Activated CD8-positive, alpha-beta memory T cell treated with anti-CD3 and anti-CD28 coated beads, Interleukin-2, amount 50 U/mL, for 1 hour (primary cell): Measurements from ENCODE around the gene RBM28.
A peak's percentile ranks its signal among the peaks of the same experiment; 100 is the strongest.

Experiments used
- DNase-seq: peaks from one replicate; pipeline ENCODE4 v3.0.0-alpha.2; 2020; ENCODE audit errors: extremely low read depth

The RBM28 gene, protein sequence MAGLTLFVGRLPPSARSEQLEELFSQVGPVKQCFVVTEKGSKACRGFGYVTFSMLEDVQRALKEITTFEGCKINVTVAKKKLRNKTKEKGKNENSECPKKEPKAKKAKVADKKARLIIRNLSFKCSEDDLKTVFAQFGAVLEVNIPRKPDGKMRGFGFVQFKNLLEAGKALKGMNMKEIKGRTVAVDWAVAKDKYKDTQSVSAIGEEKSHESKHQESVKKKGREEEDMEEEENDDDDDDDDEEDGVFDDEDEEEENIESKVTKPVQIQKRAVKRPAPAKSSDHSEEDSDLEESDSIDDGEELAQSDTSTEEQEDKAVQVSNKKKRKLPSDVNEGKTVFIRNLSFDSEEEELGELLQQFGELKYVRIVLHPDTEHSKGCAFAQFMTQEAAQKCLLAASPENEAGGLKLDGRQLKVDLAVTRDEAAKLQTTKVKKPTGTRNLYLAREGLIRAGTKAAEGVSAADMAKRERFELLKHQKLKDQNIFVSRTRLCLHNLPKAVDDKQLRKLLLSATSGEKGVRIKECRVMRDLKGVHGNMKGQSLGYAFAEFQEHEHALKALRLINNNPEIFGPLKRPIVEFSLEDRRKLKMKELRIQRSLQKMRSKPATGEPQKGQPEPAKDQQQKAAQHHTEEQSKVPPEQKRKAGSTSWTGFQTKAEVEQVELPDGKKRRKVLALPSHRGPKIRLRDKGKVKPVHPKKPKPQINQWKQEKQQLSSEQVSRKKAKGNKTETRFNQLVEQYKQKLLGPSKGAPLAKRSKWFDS

DNA sequence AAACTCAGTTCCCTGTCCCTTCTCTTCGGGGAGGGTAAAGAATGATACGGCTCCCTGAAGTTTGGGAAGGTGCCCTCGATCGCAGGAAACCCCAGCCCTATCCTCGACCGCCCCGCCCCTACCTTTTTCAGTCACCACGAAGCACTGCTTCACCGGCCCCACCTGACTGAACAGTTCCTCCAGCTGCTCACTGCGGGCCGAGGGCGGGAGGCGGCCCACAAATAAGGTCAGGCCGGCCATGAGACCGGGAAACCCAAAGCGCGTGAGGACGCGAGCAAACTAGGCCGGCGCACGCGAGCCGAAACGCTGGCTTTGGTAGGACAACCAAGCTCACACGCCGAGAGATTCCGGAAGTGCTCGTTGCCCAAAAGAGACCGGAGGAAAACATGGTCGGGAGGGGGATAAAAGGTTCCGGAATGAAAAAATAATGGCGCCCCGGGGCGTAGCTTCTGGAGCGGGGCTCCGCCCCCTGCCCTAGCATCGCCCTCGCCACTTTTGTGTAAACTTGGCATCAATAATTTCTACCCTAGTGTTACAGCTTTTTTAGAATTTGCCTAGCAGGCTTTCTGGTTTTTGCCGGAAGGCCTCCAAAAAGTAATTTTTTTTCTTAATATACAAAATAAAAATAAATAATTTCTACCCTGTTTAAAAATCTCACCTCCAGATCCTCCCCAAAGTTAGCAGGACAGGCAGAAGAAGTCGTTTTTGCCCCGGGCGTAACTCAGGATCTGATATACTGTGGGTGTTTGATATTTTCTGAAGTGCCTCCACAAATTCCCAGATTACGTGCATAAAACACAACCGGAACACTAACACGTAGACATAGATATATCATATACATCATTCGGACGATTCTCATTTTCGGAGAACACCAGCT is at the start of gene RBM28:
RBM28 (minus strand) TSS at position 355 of the 877 bp plus-strand sequence; CDS start at position 240, 115 bp downstream.
- DNase-seq: peak; percentile 63

DNA sequence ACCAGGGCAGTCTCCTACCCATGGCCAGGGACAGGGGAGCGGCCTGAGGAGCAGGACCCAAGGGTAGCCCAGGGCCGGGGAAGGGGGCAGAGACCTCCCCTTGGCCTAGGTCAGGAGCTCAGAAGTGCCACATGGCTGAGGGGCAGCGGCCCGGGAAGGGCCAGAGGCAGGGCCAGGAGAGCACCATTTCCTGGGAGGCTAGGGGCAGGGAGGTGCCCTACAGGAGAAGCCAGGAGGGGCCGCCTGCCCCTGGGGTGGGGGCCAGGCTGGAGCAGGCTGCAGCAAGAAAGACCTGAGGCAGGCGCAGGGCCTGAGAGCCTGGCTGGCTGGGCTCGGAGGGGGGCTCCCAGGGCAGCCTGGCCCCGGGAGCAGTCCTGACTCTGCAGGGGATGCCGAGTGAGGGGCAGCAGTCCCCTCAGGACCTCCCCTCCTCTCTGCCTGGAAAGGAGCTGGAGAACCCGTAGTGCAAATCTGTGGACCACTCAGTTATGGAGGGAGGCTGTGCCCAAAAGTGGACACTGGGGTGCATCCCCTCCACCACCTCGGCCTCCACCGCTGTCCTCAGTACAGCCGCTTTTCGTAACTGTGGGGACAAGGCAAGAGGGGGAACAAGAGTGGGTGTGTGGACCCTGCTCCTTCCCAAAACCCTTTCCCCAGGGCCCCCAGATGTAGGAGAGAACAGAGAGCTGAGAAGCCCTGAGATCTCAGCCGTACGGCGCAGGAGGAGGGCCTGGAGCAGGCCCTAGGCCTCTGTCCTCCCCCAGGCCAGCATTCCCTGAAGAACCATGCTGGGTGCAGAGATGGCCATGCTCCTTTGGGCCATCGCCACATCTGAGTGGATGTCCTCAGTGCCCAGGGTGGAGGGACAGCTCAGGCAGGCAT is 49.0 kb upstream of the RBM28 start:
- no peak for DNase-seq

DNA sequence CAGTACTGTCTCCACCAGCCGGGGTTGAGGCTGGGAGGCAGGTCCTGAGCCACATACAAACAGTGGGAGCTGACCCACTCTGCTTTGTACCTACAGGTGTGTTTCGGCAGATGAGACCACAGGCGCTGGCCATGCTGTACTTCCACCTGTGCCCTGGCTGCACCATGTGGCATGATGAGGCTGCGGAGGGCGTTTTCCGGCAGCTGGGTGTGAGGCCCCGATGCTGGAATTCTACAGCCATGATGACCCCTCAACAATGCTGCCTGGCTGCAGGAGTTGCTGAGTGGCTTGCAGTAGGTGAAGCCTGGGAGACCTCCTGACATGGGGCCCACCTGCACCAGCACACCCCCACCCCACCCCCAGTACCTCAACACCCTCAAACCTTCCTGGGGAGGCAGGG is 48.1 kb upstream of the RBM28 start:
- no peak for DNase-seq

DNA sequence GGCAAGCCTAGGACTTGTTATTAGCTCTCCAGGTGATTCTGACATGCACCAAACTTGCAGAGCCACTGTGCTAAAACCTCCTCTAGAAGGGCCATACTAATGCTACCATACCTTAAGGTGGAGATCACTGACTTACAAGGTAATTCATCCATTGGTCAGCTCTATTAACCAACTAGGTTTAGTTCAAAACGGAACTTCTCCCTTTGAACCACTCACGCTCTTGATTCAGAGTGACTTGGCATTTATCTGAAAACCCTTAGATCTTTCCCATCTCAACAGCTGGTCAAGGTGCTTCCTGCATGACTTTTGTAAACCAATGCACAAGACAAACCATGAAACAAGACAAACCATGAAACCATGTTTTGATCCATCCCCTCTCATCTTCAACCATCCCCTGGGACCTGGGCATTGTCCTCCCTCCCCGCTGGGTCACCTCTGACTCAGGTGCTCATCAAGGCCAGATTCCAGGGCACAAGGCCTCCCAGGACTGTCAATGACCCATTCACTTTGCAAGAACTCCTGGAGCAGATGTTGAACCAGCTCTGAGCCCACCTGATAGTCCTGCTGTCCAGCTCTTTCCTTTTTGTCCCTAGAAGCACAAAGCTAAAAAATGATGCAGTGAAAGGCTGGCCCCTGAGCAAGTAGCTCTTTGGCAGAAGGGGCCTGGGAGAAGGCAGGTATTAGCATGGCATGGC is 47.3 kb upstream of the RBM28 start:
- no peak for DNase-seq

DNA sequence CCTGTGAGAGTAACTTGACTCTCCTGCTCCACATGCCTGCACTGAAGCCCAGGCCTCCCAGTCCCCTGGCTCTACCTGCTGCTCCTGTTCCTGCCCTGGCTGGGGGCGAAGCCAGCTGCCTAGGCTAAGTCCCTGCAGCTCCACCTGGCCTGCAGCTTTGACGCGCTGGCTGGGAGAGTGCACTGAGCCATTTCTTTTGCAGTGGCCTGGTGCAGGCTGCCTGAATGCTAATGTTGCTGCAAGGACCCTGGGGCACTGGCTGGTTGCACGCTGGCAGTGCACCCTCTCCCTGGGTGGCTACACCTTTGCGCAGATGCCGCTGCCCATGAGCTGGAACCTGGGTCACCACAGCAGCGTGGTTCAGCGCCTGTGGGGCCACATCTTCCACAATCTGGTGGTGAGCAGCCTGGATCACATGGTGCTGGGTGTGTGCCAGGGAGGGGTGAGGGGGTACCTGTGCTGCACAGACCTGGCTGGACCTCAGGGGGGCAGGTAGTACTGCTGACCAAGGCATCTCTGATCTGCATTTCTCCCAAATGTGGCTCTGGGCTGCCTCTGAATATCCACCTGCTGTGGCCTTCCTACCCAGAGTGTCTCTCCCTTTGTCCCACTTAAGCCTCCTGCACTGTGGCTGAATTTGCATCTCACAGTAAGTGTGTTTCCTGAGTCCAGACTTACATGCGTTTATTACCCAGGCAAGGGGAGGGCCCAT is 46.1 kb upstream of the RBM28 start:
- no peak for DNase-seq

DNA sequence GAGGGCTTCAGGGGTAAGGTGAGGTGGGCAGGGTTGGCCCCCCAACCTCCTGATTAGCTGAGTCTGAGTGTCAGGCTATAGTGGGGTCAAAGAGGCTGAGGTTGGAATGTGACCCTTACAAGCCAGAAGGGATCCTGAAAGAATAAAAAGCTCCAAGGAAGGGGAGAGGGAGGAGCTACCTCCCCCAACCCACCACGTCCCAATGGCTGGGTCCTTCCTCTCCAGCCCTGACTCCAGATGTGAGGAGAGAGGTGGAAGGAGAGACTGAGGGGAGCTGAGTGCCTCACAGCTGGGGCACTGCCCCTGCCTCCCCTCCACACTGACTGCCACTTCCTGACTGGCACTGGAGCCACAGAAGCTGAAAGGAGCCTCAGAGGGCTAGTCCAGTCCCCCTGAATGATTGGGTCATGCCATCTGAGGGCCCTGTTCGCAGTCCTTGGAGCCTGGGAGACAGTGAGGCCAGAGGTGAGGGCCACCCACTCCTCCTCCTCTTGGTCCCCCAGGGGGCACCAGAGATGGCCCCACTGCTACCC is 45.4 kb upstream of the RBM28 start:
- no peak for DNase-seq

DNA sequence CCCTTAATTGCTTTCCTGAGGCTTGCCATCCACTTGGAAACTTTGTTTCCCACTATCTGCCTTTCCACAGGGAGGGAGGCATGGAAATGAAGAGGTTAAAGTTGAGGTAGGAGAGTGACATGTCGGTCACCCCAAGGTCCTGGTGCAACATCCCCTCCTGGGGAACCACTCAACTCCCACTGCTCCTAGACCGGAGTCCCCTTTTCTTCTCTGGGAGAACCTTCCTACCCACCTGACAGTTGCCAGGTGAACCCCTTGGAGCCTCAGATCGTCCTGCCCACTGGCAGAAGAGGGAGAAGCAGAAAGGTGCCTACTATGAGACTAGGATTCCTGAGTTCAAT is 44.4 kb upstream of the RBM28 start:
- DNase-seq: no peak

DNA sequence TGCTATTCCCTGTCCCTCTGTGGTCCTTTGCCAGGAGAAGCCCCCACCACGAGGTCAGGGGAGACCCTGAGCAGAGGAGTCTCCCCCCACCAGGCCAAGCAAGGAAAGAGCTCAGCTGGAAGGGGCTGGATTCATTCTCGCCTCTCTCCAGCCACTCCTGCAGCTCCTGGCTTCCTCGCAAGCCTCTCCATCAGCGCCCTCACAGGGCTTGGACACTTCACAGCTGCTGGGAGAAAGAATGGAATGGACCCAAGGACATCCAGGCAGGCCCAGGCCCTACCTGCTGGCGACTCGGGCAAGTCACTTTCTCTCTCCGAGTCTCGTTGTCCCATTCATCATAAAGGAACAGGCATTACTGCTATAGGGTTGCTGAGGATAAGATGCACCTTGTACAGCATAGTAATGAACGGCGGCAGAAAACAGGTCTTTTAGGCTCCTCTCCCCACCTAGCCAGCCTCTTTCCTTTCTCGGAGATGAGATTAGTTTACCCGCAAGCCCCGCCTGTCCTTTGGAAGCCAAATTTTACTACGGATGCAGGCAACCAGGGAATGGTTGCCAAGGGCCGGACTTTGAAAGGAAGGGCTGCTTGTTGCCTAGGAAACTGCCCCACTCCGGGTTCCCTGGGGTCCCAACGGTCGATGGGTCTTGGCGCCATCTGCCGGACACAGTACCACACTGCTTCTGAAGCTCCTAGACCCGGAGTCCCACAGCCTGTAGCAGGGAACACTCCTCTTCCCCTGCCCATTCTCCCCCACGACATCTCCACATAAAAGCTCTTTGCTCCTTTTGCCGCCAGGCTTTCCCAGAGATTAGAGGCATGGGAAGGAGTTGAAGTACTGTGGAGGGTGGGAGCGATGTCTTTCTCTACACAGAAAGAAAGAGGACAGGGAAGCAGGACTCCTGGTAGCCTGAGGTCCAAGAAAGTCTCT is 43.8 kb upstream of the RBM28 start:
- no peak for DNase-seq

DNA sequence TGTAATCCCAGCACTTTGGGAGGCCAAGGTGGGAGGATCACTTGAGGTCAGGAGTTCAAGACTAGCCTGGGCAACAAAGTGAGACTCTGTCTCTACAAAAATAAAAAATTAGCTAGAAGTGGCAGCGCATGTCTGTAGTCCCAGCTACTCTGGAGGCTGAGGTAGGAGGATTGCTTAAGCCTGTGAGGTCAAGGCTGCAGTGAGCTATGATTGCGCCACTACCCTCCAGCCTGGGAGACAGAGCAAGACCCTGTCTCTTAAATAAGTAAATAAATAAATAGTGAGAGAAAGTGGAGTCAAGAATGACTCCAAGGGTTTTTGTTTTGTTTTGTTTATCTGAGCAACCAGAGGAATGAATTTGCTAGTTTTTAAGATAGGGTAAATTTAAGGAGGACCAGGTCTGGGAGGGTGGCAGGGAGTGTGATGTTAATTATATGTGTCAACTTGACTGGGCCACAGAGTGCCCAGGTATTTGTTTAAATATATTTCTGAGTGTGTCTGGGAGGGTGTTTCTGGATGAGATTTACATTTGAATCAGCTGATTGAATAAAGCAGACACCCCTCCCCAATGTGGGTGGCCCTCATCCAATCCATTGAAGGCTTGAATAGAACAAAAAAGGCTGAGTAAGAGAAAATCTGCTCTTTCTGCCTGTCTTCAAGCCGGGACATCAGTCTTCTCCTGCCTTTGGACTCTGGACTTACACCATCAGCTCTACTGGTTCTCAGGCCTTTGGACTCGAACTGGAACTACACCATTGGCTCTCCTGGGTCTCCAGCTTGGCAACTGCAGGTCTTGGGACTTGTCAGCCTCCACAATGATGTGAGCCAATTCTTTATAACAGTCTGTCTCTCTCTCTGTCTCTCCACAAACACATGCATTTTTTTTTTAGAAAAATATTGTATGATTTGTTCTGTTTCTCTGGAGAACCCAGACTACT is 42.5 kb upstream of the RBM28 start:
- no peak for DNase-seq

DNA sequence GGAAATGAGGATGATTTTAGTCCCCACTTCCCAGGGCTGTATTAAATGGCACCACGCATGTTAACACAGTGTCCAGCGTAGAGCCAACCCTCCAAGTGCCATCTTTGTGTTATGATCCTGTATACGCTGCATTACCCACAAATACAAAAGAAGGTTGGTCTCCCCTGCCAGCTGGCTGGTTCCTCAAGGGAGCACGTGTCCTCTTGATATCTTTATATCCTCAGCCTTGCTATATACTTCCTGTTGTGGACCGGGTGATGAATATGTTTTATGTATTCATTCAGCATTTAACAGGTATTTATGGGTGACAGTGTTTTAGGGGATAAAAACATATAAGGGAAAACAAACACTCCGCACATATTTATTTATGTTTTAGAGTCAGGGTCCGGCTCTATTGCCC is 41.0 kb upstream of the RBM28 start:
- no peak for DNase-seq

DNA sequence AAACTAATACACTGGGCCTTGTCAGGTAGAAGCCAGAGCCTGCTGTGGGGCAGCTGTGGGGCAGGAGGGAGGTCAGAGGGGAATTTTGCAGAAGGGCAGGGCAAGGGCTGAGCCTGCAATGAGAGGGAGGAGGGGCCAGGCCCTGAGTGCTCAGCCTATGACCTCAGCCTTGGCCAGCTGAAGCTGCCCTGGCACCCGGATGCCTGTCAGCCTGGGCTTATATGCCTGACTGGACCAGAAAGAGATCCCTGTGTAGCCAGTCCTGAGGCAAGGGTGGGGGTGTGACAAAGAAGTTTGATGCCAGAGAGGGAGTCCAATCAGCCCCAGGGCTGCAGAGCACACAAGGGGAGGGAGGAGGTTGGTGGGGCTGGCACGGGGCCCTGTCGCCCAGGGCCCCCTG is 40.1 kb upstream of the RBM28 start:
- no peak for DNase-seq

DNA sequence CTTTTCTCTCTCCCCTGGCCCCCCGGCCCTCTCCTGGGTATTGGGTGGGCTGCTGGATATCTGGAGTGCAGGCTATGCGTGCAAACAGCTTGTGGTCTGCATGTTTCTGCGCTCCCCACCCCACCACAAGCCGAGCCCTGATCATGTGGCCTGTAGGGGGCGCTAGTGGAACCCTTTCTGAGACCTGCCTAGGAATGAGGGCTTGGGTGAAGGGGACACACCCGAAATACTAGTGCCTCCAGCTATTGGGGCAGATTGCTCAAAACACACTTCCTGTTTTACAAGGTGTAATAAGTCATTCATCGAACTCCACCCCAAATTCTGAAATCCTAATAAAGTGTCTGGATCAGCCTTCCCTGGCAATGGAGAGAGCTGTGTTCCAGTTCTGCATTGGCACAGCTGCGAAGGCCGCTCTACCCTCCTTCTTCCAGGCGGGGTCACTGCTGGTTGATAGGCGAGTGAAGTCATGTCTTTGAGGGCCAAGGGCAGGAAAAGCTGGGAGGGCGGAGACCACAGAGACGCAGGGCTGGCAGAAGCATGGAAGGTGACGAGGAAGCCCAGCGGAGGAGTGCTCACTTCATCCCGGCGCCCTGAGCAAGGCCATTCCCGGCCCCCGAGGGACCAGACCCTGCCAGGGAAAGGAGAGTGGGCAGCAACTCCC is 37.6 kb upstream of the RBM28 start:
- no peak for DNase-seq

DNA sequence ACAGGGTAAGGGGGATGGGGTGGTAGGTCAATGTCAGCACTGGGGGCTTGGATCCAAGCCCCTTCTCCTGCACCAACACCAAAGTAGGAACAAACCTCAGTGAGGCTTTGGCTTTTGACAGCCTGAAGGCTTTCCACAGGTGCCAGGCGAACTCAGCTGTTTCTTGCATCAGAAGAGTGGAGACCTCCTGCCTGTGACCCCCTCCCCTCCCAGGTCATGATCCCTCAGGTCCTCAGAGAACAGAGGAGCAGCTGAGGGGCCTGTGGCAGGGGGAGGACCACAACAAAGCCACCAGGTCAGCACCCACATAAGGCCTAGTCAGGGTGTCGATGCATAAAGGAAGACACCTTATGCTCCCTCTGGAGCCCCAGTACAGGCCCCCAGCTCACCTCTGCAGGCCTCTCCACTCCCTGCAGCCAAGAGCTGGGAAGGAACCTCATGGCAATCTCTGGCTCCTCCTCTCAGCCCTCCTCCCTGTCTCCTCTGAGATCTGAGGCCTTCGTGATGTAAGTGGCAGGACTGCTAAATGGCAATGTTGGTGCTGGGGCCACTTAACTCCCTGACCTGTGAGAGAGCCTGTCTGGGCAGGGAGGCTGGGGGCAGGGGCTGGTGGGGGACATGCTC is 36.9 kb upstream of the RBM28 start:
- DNase-seq: no peak

DNA sequence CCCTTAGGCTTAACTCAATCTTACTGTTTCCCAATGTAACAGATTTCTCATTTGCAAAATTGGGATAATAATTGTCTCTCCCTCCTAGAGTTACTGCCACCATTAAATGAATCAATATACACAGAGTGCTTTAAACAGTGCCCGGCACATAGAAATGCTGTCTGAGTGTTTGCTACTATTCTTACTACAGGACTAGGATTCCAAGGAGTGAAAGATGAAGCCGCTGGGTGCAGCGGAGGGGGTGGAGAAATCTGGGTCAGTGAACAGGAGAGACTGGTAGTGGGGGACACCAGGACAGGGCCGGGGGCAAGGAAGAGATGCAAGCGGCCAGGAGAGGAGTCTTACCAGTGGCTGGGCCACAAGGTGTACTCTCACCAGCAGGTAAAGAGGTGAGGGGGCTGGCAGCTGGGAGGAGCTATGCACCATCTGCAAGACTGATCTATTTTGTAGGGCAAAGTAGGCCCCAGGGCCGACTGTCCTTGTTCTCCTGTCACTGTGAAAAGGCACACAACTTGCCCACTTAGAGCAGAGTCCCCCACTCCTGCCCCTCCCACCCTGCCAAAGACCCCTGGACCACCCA is 36.3 kb upstream of the RBM28 start:
- no peak for DNase-seq

DNA sequence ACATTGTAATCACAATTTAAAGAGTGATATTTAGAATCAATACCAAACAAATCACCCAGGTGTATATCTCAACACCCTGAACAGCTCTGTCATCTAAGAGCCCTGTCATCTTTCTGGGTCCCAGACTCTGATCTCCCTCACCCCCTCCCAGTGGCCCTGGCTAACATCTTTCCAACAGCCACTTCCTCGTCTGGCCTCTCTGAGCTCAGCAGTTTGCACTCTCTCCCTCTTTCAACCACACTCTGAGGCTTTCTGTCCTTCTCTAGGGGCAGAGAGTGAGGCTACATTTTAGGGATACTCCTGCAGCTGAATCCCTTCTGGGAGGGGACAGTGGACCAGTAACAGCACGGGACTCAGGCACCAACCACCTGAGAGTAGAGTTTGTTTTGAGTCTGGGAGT is 34.9 kb upstream of the RBM28 start:
- no peak for DNase-seq

DNA sequence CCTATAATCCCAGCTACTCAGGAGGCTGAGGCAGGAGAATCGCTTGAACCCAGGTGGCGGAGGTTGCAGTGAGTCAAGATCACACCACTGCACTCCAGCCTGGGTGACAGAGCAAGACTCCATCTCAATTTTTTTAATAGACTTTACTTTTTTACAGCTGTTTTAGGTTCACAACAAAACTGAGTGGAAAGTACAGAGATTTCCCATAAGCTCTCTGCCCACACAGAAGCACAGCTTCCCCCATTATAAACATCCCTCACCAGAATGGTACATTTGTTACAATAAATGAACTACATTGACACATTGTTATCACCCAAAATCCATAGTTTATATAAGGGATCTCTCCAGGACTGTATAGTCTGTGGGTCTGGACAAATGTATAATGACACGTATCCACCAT is 32.4 kb upstream of the RBM28 start:
- DNase-seq: no peak
